GM19438 (cell line): ENCODE data around the gene CIT.

Experiments
- ATAC-seq: cut with Tn5 transposase; IDR thresholded peaks from one replicate; pipeline ENCODE4 v1.9.1; 2021; ENCODE audit warnings: low read depth; ENCODE audit not compliant: unreplicated experiment

Gene CIT

GRCh38 chr12:119705182-119705581 lies 171.9 kb downstream of the CIT start:
- ATAC-seq: no peak

- no peak for ATAC-seq
Observed at GRCh38 chr12:119704065-119704747, 172.9 kb downstream of the CIT start.

- no peak for ATAC-seq
Observed at GRCh38 chr12:119700078-119700477, 177.0 kb downstream of the CIT start.

GRCh38 chr12:119699199-119699760 lies 177.8 kb downstream of the CIT start:
- ATAC-seq: no peak

- no peak for ATAC-seq
Observed at GRCh38 chr12:119696943-119697342, 180.2 kb downstream of the CIT start.

- no peak for ATAC-seq
Observed at GRCh38 chr12:119695034-119695433, 182.1 kb downstream of the CIT start.

- ATAC-seq: no peak
Observed at GRCh38 chr12:119694111-119694510, 183.0 kb downstream of the CIT start.

- no peak for ATAC-seq
Observed at GRCh38 chr12:119693511-119693910, 183.6 kb downstream of the CIT start.

GRCh38 chr12:119692997-119693396 lies 184.1 kb downstream of the CIT start:
- ATAC-seq: no peak

GRCh38 chr12:119692410-119692809 lies 184.7 kb downstream of the CIT start:
- ATAC-seq: no peak

GRCh38 chr12:119691202-119691810 lies 185.8 kb downstream of the CIT start:
- ATAC-seq: no peak

GRCh38 chr12:119689935-119690500 lies 187.1 kb downstream of the CIT start:
- ATAC-seq: no peak

- ATAC-seq: no peak
Observed at GRCh38 chr12:119687879-119688278, 189.2 kb downstream of the CIT start.

- no peak for ATAC-seq
Observed at GRCh38 chr12:119687406-119687805, 189.7 kb downstream of the CIT start.

GRCh38 chr12:119686776-119687175 lies 190.3 kb downstream of the CIT start:
- no peak for ATAC-seq

GRCh38 chr12:119686355-119686754 lies 190.8 kb downstream of the CIT start:
- ATAC-seq: no peak

- no peak for ATAC-seq
Observed at GRCh38 chr12:119685375-119685774, 191.7 kb downstream of the CIT start.

GRCh38 chr12:119684711-119685369 lies 192.3 kb downstream of the CIT start:
- no peak for ATAC-seq

GRCh38 chr12:119683816-119684215 lies 193.3 kb downstream of the CIT start:
- no peak for ATAC-seq

GRCh38 chr12:119683413-119683812 lies 193.7 kb downstream of the CIT start:
- no peak for ATAC-seq

GRCh38 chr12:119682639-119683252 lies 194.4 kb downstream of the CIT start:
- ATAC-seq: no peak
